DND-41 (cell line): Measurements from ENCODE around the gene CACNA1S.

ENCODE experiments used
- ATAC-seq: fragments of 200-7000 bp; cut with Tn5 transposase; 3 replicates; pipeline ENCODE4 v1.9.1; 2021; ENCODE audit warnings: low read depth; ENCODE audit not compliant: insufficient read depth
- DNase-seq: peaks from one replicate; pipeline ENCODE4 v3.0.0-alpha.2; 2020
- H2AFZ ChIP-seq: 2 replicates; pipeline ENCODE4 v1.6.0; 2012; ENCODE audit warnings: low read depth, low read length
- H3K27ac ChIP-seq: 2 replicates; pipeline ENCODE4 v1.5.1; 2012; ENCODE audit warnings: low read length, inconsistent platforms
- H3K27me3 ChIP-seq: fragments of 200-600 bp; sonication (generic); 2 replicates; pipeline ENCODE4 v1.6.0; 2012; ENCODE audit warnings: low read length, mild to moderate bottlenecking, inconsistent platforms; ENCODE audit not compliant: insufficient read depth, poor library complexity
- H3K36me3 ChIP-seq: 2 replicates; pipeline ENCODE4 v1.5.1; 2012; ENCODE audit warnings: low read length, inconsistent platforms; ENCODE audit not compliant: insufficient read depth
- H3K4me1 ChIP-seq: 2 replicates; pipeline ENCODE4 v1.5.1; 2012; ENCODE audit warnings: mild to moderate bottlenecking, low read length; ENCODE audit not compliant: insufficient read depth
- H3K4me2 ChIP-seq: 2 replicates; pipeline ENCODE4 v1.6.0; 2012; ENCODE audit warnings: mild to moderate bottlenecking, moderate library complexity, low read length, inconsistent platforms; ENCODE audit not compliant: insufficient read depth
- H3K4me3 ChIP-seq, 2 experiments: fragments of 200-600 bp in 1 of 2; shearing (Covaris generic) in 1 of 2; 2 replicates each; pipeline ENCODE4 v1.5.1; 2012 to 2016; ENCODE audit warnings: inconsistent platforms in 2 of 2, low read length in 2 of 2, mild to moderate bottlenecking in 2 of 2, low read depth in 1 of 2, moderate library complexity in 1 of 2
- H3K79me2 ChIP-seq: 2 replicates; pipeline ENCODE4 v1.6.0; 2012; ENCODE audit warnings: low read length, inconsistent platforms; ENCODE audit not compliant: insufficient read depth
- H3K9ac ChIP-seq: 2 replicates; pipeline ENCODE4 v1.6.0; 2012; ENCODE audit warnings: low read depth, mild to moderate bottlenecking, inconsistent platforms, low read length, moderate library complexity
- H3K9me3 ChIP-seq: 2 replicates; pipeline ENCODE4 v1.5.1; 2012; ENCODE audit warnings: low read length, moderate library complexity, mild to moderate bottlenecking, inconsistent platforms; ENCODE audit not compliant: insufficient read depth, severe bottlenecking
- H4K20me1 ChIP-seq: 2 replicates; pipeline ENCODE4 v1.6.0; 2012; ENCODE audit warnings: low read length; ENCODE audit not compliant: insufficient read depth
- CTCF ChIP-seq: IDR thresholded peaks from 2 replicates; pipeline ENCODE4 v1.5.1; 2012; ENCODE audit warnings: borderline replicate concordance, low read length, moderate library complexity, mild to moderate bottlenecking; ENCODE audit not compliant: poor library complexity, severe bottlenecking; ENCODE audit errors: extremely low read depth
- EZH2 ChIP-seq: IDR thresholded peaks from 3 replicates; pipeline ENCODE4 v1.6.1; 2012; ENCODE audit warnings: borderline replicate concordance, low read depth, mild to moderate bottlenecking, moderate library complexity, low read length, inconsistent platforms; ENCODE audit not compliant: severe bottlenecking

CACNA1S gene

GRCh38 chr1:201002510-201002909, 109.7 kb downstream of the CACNA1S start:
- Histone ChIP-seq H2AFZ (no peak overlapping the region), H3K4me1 (no peaks in the 10 kb centered on the region), H3K9me3 (no peaks in the 10 kb centered on the region), H3K79me2 (peaks cover 4% of the 10 kb centered on the region), H3K36me3 (peaks cover 85% of the 10 kb centered on the region), H4K20me1 (peaks cover 30% of the 10 kb centered on the region), H3K27ac (no peak overlapping the region), H3K27me3 (no peaks in the 10 kb centered on the region), H3K4me2 (no peak overlapping the region), H3K4me3 (no peak overlapping the region), H3K9ac (no peak overlapping the region)
- DNase-seq = no peak
- no peak for ATAC-seq
- no peak for TF ChIP-seq EZH2
- no peak for TF ChIP-seq CTCF

- TF ChIP-seq CTCF (no peak), EZH2 (no peak)
- no peak overlapping the region for H3K9ac ChIP-seq
- H3K4me3 ChIP-seq = no peak overlapping the region
- no peaks in the 10 kb centered on the region for H3K27me3 ChIP-seq
- H3K4me2 ChIP-seq = no peak overlapping the region
- H4K20me1 ChIP-seq = peaks cover 26% of the 10 kb centered on the region
- no peaks in the 10 kb centered on the region for H3K4me1 ChIP-seq
- H3K79me2 ChIP-seq = no peaks in the 10 kb centered on the region
- ATAC-seq = 0 out of 3 replicates have a peak, but pooled peaks have one; percentile 13
- no peaks in the 10 kb centered on the region for H3K9me3 ChIP-seq
- no peak overlapping the region for H2AFZ ChIP-seq
- H3K36me3 ChIP-seq = peaks cover 89% of the 10 kb centered on the region
- no peak for DNase-seq
- no peak overlapping the region for H3K27ac ChIP-seq
Observed at GRCh38 chr1:201001962-201002361, 110.3 kb downstream of the CACNA1S start.

- no peaks in the 10 kb centered on the region for H3K27me3 ChIP-seq
- peaks cover 20% of the 10 kb centered on the region for H4K20me1 ChIP-seq
- no peak overlapping the region for H3K4me3 ChIP-seq
- H3K4me2 ChIP-seq = no peak overlapping the region
- H3K9ac ChIP-seq = no peak overlapping the region
- no peaks in the 10 kb centered on the region for H3K79me2 ChIP-seq
- no peaks in the 10 kb centered on the region for H3K4me1 ChIP-seq
- no peak overlapping the region for H3K27ac ChIP-seq
- ATAC-seq = no peak
- H2AFZ ChIP-seq = no peak overlapping the region
- H3K36me3 ChIP-seq = peaks cover 93% of the 10 kb centered on the region
- no peaks in the 10 kb centered on the region for H3K9me3 ChIP-seq
- TF ChIP-seq EZH2 = no peak
- no peak for TF ChIP-seq CTCF
- DNase-seq = no peak
Observed at GRCh38 chr1:201000391-201000790, 111.8 kb downstream of the CACNA1S start.

GRCh38 chr1:200999667-201000066, 112.6 kb downstream of the CACNA1S start:
- peaks cover 93% of the 10 kb centered on the region for H3K36me3 ChIP-seq
- ATAC-seq = no peak
- no peak overlapping the region for H3K4me2 ChIP-seq
- no peaks in the 10 kb centered on the region for H3K79me2 ChIP-seq
- H3K9me3 ChIP-seq = no peaks in the 10 kb centered on the region
- no peak overlapping the region for H2AFZ ChIP-seq
- no peak for DNase-seq
- no peak overlapping the region for H3K4me3 ChIP-seq
- no peak for TF ChIP-seq CTCF
- no peak for TF ChIP-seq EZH2
- H3K27ac ChIP-seq = no peak overlapping the region
- H3K9ac ChIP-seq = no peak overlapping the region
- peaks cover 24% of the 10 kb centered on the region for H4K20me1 ChIP-seq
- no peaks in the 10 kb centered on the region for H3K4me1 ChIP-seq
- no peaks in the 10 kb centered on the region for H3K27me3 ChIP-seq
